Fibroblast of lung (primary cell): ENCODE results near the gene RIN3.

ENCODE experiments used
- EZH2 ChIP-seq: IDR thresholded peaks from 2 replicates; pipeline ENCODE4 v1.5.1; 2012; ENCODE audit warnings: low read length, control low read depth, mild to moderate bottlenecking; ENCODE audit errors: missing control alignments
- TF ChIP-seq, protein P1 (sequence below), 2 donors: IDR thresholded peaks in 1 of 2; conservative IDR thresholded peaks in 1 of 2; 1 replicate in 1 of 2; 2 replicates in 1 of 2; pipeline ENCODE4 v1.5.1; 2011 to 2012; ENCODE audit warnings: low read length in 2 of 2, control low read depth in 1 of 2, inconsistent platforms in 1 of 2, low read depth in 1 of 2, mild to moderate bottlenecking in 1 of 2

DNA sequence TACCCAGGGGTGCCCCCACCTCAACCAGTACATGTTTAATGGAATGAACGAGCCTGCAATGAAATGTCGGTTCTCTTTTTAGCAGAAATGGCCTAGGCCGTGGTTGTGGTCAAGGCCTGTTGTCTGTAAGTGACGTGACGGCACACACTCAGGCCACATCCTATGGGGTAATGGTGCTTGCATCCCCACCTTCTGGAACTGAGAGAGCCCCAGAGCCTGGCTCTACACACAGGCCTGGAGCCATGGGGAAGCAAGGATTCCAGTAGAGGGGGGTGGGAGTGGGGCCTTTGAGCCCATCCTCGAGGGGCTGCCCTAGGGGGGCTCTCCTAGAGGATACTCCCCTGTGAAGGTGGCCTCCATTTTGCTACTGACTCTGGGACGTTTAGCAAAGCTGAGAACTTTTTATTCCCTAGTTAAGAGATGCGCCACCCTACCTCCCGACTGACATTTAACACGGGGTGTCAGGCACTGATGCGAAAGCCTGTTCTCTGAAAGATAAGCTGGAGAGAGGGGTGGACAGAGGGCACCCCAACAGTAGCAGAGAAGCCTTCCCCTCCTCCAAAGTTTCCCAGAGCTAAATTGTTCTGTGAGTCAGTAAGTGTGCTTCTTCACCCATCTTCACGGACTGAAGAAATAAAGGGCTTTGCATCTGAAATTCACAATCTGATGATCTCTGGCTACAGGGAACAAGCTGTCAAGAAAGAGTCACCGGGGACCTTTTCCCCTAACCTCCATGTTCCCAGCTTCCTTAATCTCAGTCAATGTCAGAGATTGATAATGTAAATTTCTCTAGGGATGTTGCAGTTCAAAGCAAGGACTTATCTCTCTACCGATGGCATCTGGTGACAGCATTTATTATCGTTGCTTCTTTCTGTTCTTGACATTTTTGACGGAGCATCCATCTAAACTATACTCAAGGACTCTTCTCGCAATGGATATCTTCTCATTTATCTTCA, 6.8 kb downstream of the RIN3 start:
- TF ChIP-seq, protein P1, sequence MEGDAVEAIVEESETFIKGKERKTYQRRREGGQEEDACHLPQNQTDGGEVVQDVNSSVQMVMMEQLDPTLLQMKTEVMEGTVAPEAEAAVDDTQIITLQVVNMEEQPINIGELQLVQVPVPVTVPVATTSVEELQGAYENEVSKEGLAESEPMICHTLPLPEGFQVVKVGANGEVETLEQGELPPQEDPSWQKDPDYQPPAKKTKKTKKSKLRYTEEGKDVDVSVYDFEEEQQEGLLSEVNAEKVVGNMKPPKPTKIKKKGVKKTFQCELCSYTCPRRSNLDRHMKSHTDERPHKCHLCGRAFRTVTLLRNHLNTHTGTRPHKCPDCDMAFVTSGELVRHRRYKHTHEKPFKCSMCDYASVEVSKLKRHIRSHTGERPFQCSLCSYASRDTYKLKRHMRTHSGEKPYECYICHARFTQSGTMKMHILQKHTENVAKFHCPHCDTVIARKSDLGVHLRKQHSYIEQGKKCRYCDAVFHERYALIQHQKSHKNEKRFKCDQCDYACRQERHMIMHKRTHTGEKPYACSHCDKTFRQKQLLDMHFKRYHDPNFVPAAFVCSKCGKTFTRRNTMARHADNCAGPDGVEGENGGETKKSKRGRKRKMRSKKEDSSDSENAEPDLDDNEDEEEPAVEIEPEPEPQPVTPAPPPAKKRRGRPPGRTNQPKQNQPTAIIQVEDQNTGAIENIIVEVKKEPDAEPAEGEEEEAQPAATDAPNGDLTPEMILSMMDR (conservative IDR thresholded peaks at IDR 0.05 in 1 of 2, IDR thresholded peaks at IDR 0.05 in 1 of 2; ENCODE audit: low read depth in 1 of 2, low read length in 2 of 2): no peak
- no peak for TF ChIP-seq EZH2
